Mesenchymal stem cell (in vitro differentiated cells and primary cell): Measurements from ENCODE around the gene TSHZ3.

Experiments used
- DNase-seq: peaks from one replicate; pipeline ENCODE4 v3.0.0-alpha.2; 2013
- H2AFZ ChIP-seq: one replicate; pipeline ENCODE4 v1.6.1; 2013; ENCODE audit warnings: low read depth, mild to moderate bottlenecking, control low read depth, inconsistent platforms, low read length, moderate library complexity
- H2AK5ac ChIP-seq: 2 replicates; pipeline ENCODE4 v1.6.1; 2013; ENCODE audit warnings: low read length, moderate library complexity, mild to moderate bottlenecking, inconsistent platforms; ENCODE audit not compliant: severe bottlenecking
- H2BK120ac ChIP-seq: one replicate; pipeline ENCODE4 v1.6.1; 2013; ENCODE audit warnings: low read depth, mild to moderate bottlenecking, inconsistent platforms, low read length, moderate library complexity
- H2BK12ac ChIP-seq, 2 experiments: one replicate each; pipeline ENCODE4 v1.6.1; 2013; ENCODE audit warnings: inconsistent platforms in 2 of 2, low read length in 2 of 2, mild to moderate bottlenecking in 2 of 2, moderate library complexity in 2 of 2, control low read depth in 1 of 2
- H2BK15ac ChIP-seq: one replicate; pipeline ENCODE4 v1.6.1; 2013; ENCODE audit warnings: mild to moderate bottlenecking, low read depth, inconsistent platforms; ENCODE audit not compliant: poor library complexity, severe bottlenecking
- H2BK5ac ChIP-seq: 2 replicates; pipeline ENCODE4 v1.6.1; 2013; ENCODE audit warnings: low read depth, mild to moderate bottlenecking, low read length, control low read depth, inconsistent platforms; ENCODE audit not compliant: poor library complexity, severe bottlenecking
- H3K14ac ChIP-seq, 2 experiments: one replicate each; pipeline ENCODE4 v1.6.1; 2013; ENCODE audit warnings: inconsistent platforms in 2 of 2, low read length in 2 of 2, control low read depth in 1 of 2, mild to moderate bottlenecking in 1 of 2, moderate library complexity in 1 of 2
- H3K18ac ChIP-seq, 2 experiments: one replicate each; pipeline ENCODE4 v1.6.1; 2013; ENCODE audit warnings: inconsistent platforms in 2 of 2, low read length in 2 of 2, control low read depth in 1 of 2, low read depth in 1 of 2, mild to moderate bottlenecking in 1 of 2
- H3K23ac ChIP-seq, 2 experiments: one replicate each; pipeline ENCODE4 v1.6.1; 2013; ENCODE audit warnings: inconsistent platforms in 2 of 2, low read length in 2 of 2, mild to moderate bottlenecking in 2 of 2, moderate library complexity in 2 of 2, control low read depth in 1 of 2
- H3K27ac ChIP-seq: 2 replicates; pipeline ENCODE4 v1.5.1; 2013; ENCODE audit warnings: mild to moderate bottlenecking, moderate library complexity, low read length, control low read depth, inconsistent platforms; ENCODE audit not compliant: poor library complexity, severe bottlenecking
- H3K27me3 ChIP-seq, 2 experiments: 2 replicates each; pipeline versions ENCODE4 v1.6.1 to v1.7.0; 2013; ENCODE audit warnings: low read length in 2 of 2, mild to moderate bottlenecking in 2 of 2, moderate library complexity in 2 of 2, control low read depth in 1 of 2, inconsistent platforms in 1 of 2; ENCODE audit not compliant: control insufficient read depth in 1 of 2, insufficient read depth in 1 of 2
- H3K36me3 ChIP-seq, 2 experiments: 2 replicates each; pipeline versions ENCODE4 v1.6.1 to v1.7.0; 2013; ENCODE audit warnings: low read length in 2 of 2, control low read depth in 1 of 2, inconsistent platforms in 1 of 2, low read depth in 1 of 2, mild to moderate bottlenecking in 1 of 2; ENCODE audit not compliant: insufficient read depth in 2 of 2, control insufficient read depth in 1 of 2
- H3K4ac ChIP-seq, 2 experiments: one replicate each; pipeline ENCODE4 v1.6.1; 2013; ENCODE audit warnings: inconsistent platforms in 2 of 2, low read length in 2 of 2, mild to moderate bottlenecking in 2 of 2, moderate library complexity in 2 of 2, control low read depth in 1 of 2, low read depth in 1 of 2
- H3K4me1 ChIP-seq: 2 replicates; pipeline ENCODE4 v1.6.1; 2013; ENCODE audit warnings: low read depth, low read length, control low read depth; ENCODE audit not compliant: control insufficient read depth, insufficient read depth
- H3K4me2 ChIP-seq: 2 replicates; pipeline ENCODE4 v1.6.1; 2013; ENCODE audit warnings: low read length, mild to moderate bottlenecking, inconsistent platforms; ENCODE audit not compliant: poor library complexity, severe bottlenecking
- H3K4me3 ChIP-seq, 2 experiments: 2 replicates each; pipeline versions ENCODE4 v1.5.1 to v1.7.0; 2013; ENCODE audit warnings: low read length in 2 of 2, mild to moderate bottlenecking in 2 of 2, control low read depth in 1 of 2, low read depth in 1 of 2; ENCODE audit not compliant: insufficient read depth in 1 of 2
- H3K79me1 ChIP-seq: replicated peaks from 2 replicates; pipeline ENCODE4 v1.6.1; 2013; ENCODE audit warnings: mild to moderate bottlenecking, control low read depth, low read length, inconsistent platforms; ENCODE audit not compliant: poor library complexity, severe bottlenecking
- H3K9ac ChIP-seq: 2 replicates; pipeline ENCODE4 v1.7.0; 2013; ENCODE audit warnings: mild to moderate bottlenecking, low read length, moderate library complexity
- H3K9me3 ChIP-seq: 2 replicates; pipeline ENCODE4 v1.7.0; 2013; ENCODE audit warnings: mild to moderate bottlenecking, low read length; ENCODE audit not compliant: control insufficient read depth
- H4K8ac ChIP-seq: one replicate; pipeline ENCODE4 v1.6.1; 2013; ENCODE audit warnings: inconsistent platforms, mild to moderate bottlenecking, low read length, moderate library complexity
- H4K91ac ChIP-seq: one replicate; pipeline ENCODE4 v1.6.1; 2013; ENCODE audit warnings: mild to moderate bottlenecking, low read length, inconsistent platforms
- WGBS: methylation state at CpG from one replicate; pipeline ENCODE4 v1.1.7; 2013; ENCODE audit warnings: mixed read lengths; 5-methylcytosine and 5-hydroxymethylcytosine counted together

TSHZ3 gene

DNA sequence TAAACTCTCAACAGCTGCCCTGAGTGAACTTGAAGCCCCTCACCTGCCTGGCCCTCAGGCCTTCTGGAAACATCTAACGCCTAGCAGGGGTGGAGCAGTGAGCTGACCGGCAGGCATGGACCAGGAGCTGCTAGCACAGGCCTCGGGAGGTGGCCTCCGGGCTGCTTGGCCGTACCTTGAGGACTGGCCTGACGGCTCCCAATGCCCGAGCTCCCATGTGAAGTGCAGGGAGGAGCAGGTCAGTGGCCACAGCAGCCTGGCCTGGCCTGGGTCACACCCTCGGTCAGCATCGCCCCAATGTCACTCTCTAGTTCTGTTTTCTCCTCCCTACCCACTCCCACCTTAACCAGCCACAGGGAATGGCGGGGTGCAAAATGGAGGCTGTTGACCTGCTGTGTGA lies 19.0 kb downstream of the TSHZ3 start:
- no peak overlapping the region for H3K27ac ChIP-seq
- H2BK12ac ChIP-seq, result peak overlapping the region; percentile 44 to 95
- H3K9ac ChIP-seq, result no peak overlapping the region
- H2AFZ ChIP-seq, result peak overlapping the region; percentile 24
- H3K27me3 ChIP-seq, result no peaks in the 10 kb centered on the region
- peaks cover 33% of the 10 kb centered on the region for H3K4me1 ChIP-seq
- H2BK5ac ChIP-seq, result no peak overlapping the region
- H2AK5ac ChIP-seq, result peak overlapping the region; percentile 1
- H3K79me1 ChIP-seq, result peaks cover 3% of the 10 kb centered on the region
- H4K8ac ChIP-seq, result no peak overlapping the region
- H3K14ac ChIP-seq, result peak overlapping the region in 1 of 2 experiments; percentile 88
- H3K4me3 ChIP-seq, result no peak overlapping the region
- H3K4ac ChIP-seq, result peak overlapping the region; percentile 37 to 40
- no peak overlapping the region for H2BK15ac ChIP-seq
- H3K23ac ChIP-seq, result peak overlapping the region in 1 of 2 experiments; percentile 84
- 94% methylated on average over 8 of the region's 10 CpGs for WGBS
- H3K18ac ChIP-seq, result peak overlapping the region in 1 of 2 experiments; percentile 90
- H4K91ac ChIP-seq, result peak overlapping the region; percentile 8
- peaks cover 13 to 24% of the 10 kb centered on the region in 2 experiments for H3K36me3 ChIP-seq
- no peaks in the 10 kb centered on the region for H3K9me3 ChIP-seq
- H2BK120ac ChIP-seq, result peak overlapping the region; percentile 20
- no peak for DNase-seq
- no peak overlapping the region for H3K4me2 ChIP-seq

DNA sequence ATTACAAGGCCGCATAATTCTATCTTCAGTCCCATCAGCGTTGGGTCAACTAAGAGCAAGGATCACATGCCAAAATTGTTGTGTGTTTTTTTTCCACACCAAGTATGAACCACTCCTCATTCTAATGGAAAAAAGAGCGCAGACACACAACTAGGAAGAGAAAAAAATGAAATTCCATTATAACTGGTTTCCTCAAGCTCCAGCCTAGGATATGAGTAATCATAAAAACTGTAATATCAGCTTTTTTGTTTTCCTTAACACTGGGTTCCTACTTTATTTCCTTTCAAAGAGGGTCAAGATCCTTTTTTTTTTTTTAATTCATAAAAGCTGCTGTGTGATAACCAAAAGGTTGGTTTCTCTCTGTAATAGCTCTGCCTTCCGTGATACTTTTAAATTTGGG lies 19.4 kb downstream of the TSHZ3 start:
- no peak for DNase-seq
- Histone ChIP-seq H4K8ac (no peak overlapping the region), H4K91ac (no peak overlapping the region), H3K9ac (no peak overlapping the region), H3K27me3 (no peaks in the 10 kb centered on the region), H3K4me3 (no peak overlapping the region), H2BK15ac (no peak overlapping the region), H2BK120ac (no peak overlapping the region), H2AFZ (no peak overlapping the region), H3K36me3 (peaks cover 17 to 26% of the 10 kb centered on the region in 2 experiments), H3K14ac (no peak overlapping the region), H3K4me2 (no peak overlapping the region), H2BK12ac (no peak overlapping the region), H3K27ac (no peak overlapping the region), H3K9me3 (no peaks in the 10 kb centered on the region), H3K79me1 (peaks cover 5% of the 10 kb centered on the region), H2AK5ac (no peak overlapping the region), H2BK5ac (no peak overlapping the region), H3K18ac (no peak overlapping the region), H3K4me1 (peaks cover 31% of the 10 kb centered on the region), H3K23ac (no peak overlapping the region), H3K4ac (no peak overlapping the region)
- 94% methylated on average over 3 of the region's 4 CpGs for WGBS

DNA sequence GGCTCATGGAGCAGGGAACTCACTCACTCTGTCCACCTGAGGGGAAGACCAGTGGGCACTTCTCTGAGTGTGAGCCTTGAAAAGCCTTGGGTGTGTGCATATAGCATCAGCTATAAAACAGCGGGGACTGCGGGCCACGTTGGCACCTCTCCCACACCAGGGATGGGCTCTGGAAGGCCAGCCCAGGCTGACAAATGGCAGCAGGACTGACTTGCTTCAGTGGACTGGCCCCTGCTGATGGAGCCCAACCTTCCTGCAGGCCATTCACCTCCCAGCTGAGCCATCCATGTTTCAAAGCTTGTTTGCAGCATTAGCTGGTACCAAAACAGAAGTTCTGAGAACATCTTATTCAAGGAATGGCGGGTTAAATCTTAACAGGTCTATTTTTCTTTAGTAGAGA lies 21.0 kb downstream of the TSHZ3 start:
- Histone ChIP-seq H3K36me3 (peaks cover 25 to 30% of the 10 kb centered on the region in 2 experiments), H3K14ac (no peak overlapping the region), H3K4me2 (no peak overlapping the region), H3K27me3 (no peaks in the 10 kb centered on the region), H2AFZ (no peak overlapping the region), H3K79me1 (peaks cover 9% of the 10 kb centered on the region), H2BK120ac (no peak overlapping the region), H3K18ac (no peak overlapping the region), H3K4ac (no peak overlapping the region), H4K8ac (no peak overlapping the region), H2BK12ac (no peak overlapping the region), H3K4me1 (peaks cover 29% of the 10 kb centered on the region), H3K9ac (no peak overlapping the region), H2AK5ac (no peak overlapping the region), H3K4me3 (no peak overlapping the region), H4K91ac (peak overlapping the region; percentile 14), H2BK5ac (no peak overlapping the region), H3K9me3 (no peaks in the 10 kb centered on the region), H3K27ac (no peak overlapping the region), H2BK15ac (no peak overlapping the region), H3K23ac (peak overlapping the region in 1 of 2 experiments; percentile 75)
- WGBS, result 95% methylated on average over 3 of the region's 4 CpGs
- no peak for DNase-seq

DNA sequence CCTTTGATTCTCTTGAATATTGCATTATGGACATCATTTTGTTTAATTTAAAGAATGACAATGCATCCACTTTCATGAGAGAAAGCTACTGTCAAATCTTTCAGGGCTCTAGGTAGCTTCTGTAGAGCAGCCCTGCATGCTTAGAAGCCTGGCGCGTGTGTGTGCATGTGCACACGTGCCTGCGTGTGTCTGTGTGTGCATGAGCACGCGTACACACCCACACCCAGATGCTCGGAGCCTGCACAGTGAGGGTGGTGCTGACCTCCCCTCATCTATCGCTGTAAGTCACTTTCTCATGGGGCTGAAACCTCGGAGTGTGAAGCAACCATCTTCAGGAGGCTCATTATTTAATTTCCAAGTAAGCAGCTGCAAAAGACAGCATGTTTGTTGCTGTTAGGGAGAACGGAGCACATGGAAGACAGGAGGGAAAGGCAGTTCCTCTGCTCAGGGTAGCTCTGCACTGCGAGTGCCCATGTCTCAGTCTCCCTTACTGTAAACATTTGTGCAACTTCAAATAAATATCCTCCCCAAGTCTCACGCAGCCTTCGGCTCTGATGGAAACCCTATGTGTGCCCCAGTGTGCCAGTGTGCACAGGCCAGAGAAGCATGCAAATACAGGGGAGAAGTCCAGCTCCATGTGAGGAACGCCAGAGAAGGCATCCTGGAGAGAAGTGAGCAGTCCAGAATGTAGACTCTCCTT lies 22.8 kb downstream of the TSHZ3 start:
- Histone ChIP-seq H3K4me1 (peaks cover 20% of the 10 kb centered on the region), H3K4me3 (no peak overlapping the region), H3K4ac (no peak overlapping the region), H3K9ac (no peak overlapping the region), H2BK12ac (no peak overlapping the region), H2AK5ac (no peak overlapping the region), H2BK15ac (no peak overlapping the region), H3K9me3 (no peaks in the 10 kb centered on the region), H3K79me1 (peaks cover 11% of the 10 kb centered on the region), H3K23ac (no peak overlapping the region), H2AFZ (no peak overlapping the region), H4K91ac (no peak overlapping the region), H2BK120ac (no peak overlapping the region), H3K18ac (peak overlapping the region in 1 of 2 experiments; percentile 81), H3K27ac (no peak overlapping the region), H3K36me3 (peaks cover 30 to 36% of the 10 kb centered on the region in 2 experiments), H4K8ac (no peak overlapping the region), H3K27me3 (no peaks in the 10 kb centered on the region), H2BK5ac (no peak overlapping the region), H3K4me2 (no peak overlapping the region), H3K14ac (no peak overlapping the region)
- 64% methylated on average over 14 of the region's 14 CpGs for WGBS
- DNase-seq, result peak; percentile 81
